H1 (cell line): Measurements from ENCODE around the gene OTC. TPM values are rescaled to one million over a fixed set of nuclear protein-coding genes. Genes with fewer than 3 reads are reported as not detected.

ENCODE experiments used
- CTCF ChIA-PET: fragments of 300-600 bp; sonication (Branson Sonifier 250); formaldehyde crosslinking; loops from one replicate; lab custom pipeline; 2021; ENCODE audit not compliant: partially characterized antibody; lab: Charles Lee
- POLR2A ChIA-PET: fragments of 300-600 bp; sonication (Branson Sonifier 250); formaldehyde crosslinking; loops from one replicate; lab custom pipeline; 2021; ENCODE audit warnings: inconsistent platforms; ENCODE audit not compliant: partially characterized antibody; lab: Charles Lee
- DNase-seq, 2 experiments: peaks; one replicate each; pipeline versions ENCODE4 v3.0.0 to v3.0.0-alpha.2; 2010 to 2022; ENCODE audit warnings: low spot score in 2 of 2, low read depth in 1 of 2, mixed read lengths in 1 of 2
- FAIRE-seq: peaks from 2 replicates; lab custom pipeline; 2011; peaks lifted over from hg19 to GRCh38; lab: Jason Lieb, UNC
- H2AFZ ChIP-seq: 2 replicates; pipeline ENCODE4 v1.8.1; 2012; ENCODE audit warnings: low read length, inconsistent platforms
- H2AK5ac ChIP-seq: 2 replicates; pipeline ENCODE4 v1.6.1; 2013; ENCODE audit warnings: low read depth, low read length
- H2BK120ac ChIP-seq: replicated peaks from 2 replicates; pipeline ENCODE3; 2013; ENCODE audit warnings: low read depth, low read length, inconsistent platforms
- H2BK12ac ChIP-seq: 2 replicates; pipeline ENCODE4 v1.6.1; 2013; ENCODE audit warnings: low read depth, low read length
- H2BK15ac ChIP-seq: 2 replicates; pipeline ENCODE4 v1.6.1; 2013; ENCODE audit warnings: low read length
- H2BK20ac ChIP-seq: 2 replicates; pipeline ENCODE4 v1.6.1; 2013; ENCODE audit warnings: low read length
- H2BK5ac ChIP-seq: 2 replicates; pipeline ENCODE4 v1.6.1; 2013; ENCODE audit warnings: low read depth, low read length
- H3K14ac ChIP-seq: 2 replicates; pipeline ENCODE4 v1.6.1; 2013; ENCODE audit warnings: inconsistent platforms; ENCODE audit not compliant: insufficient read length
- H3K18ac ChIP-seq: 2 replicates; pipeline ENCODE4 v1.6.1; 2013; ENCODE audit warnings: low read length; ENCODE audit errors: extremely low read depth
- H3K23ac ChIP-seq: 2 replicates; pipeline ENCODE4 v1.6.1; 2013; ENCODE audit warnings: inconsistent platforms; ENCODE audit not compliant: insufficient read length
- H3K23me2 ChIP-seq: 2 replicates; pipeline ENCODE4 v1.6.1; 2013; ENCODE audit warnings: low read depth, low read length
- H3K27ac ChIP-seq: 2 replicates; pipeline ENCODE4 v1.6.1; 2011; ENCODE audit warnings: low read depth, low read length, inconsistent platforms
- H3K27me3 ChIP-seq, 4 experiments: replicated peaks in 1 of 4; 1 replicate in 1 of 4; 2 replicates in 3 of 4; pipeline versions ENCODE4 v1.6.1 to v1.8.1; 2011 to 2013; ENCODE audit warnings: low read length in 3 of 4, mild to moderate bottlenecking in 3 of 4, inconsistent platforms in 2 of 4, mixed read lengths in 2 of 4, moderate library complexity in 1 of 4; ENCODE audit not compliant: control insufficient read depth in 3 of 4, insufficient read depth in 3 of 4; ENCODE audit errors: extremely low read depth in 1 of 4
- H3K36me3 ChIP-seq, 4 experiments: 2 replicates each; pipeline versions ENCODE4 v1.6.1 to v1.8.1; 2011 to 2013; ENCODE audit warnings: mild to moderate bottlenecking in 4 of 4, low read length in 3 of 4, moderate library complexity in 2 of 4, control low read depth in 1 of 4, inconsistent platforms in 1 of 4; ENCODE audit not compliant: insufficient read depth in 4 of 4, control insufficient read depth in 2 of 4
- H3K4ac ChIP-seq: replicated peaks from 2 replicates; pipeline ENCODE3; 2013; ENCODE audit warnings: low read length, low read depth, mixed read lengths, inconsistent platforms; ENCODE audit not compliant: insufficient read length
- H3K4me1 ChIP-seq, 4 experiments: replicated peaks in 1 of 4; 1 replicate in 1 of 4; 2 replicates in 3 of 4; pipeline versions ENCODE4 v1.6.1 to v1.8.1; 2011 to 2013; ENCODE audit warnings: low read length in 3 of 4, inconsistent platforms in 2 of 4, mixed read lengths in 1 of 4; ENCODE audit not compliant: insufficient read depth in 4 of 4, control insufficient read depth in 3 of 4
- H3K4me2 ChIP-seq, 2 experiments: 2 replicates each; pipeline versions ENCODE4 v1.6.1 to v1.8.1; 2011 to 2013; ENCODE audit warnings: low read depth in 2 of 2, low read length in 2 of 2, control low read depth in 1 of 2, inconsistent platforms in 1 of 2, mild to moderate bottlenecking in 1 of 2; ENCODE audit not compliant: insufficient read depth in 1 of 2
- H3K4me3 ChIP-seq, 4 experiments: fragments of 200-600, 300-600 bp in 1 of 4; sonication (generic), shearing (Covaris generic), sonication (Bioruptor Twin) in 1 of 4; 2 replicates each; pipeline versions ENCODE4 v1.5.1 to v1.8.1; 2011 to 2016; ENCODE audit warnings: low read length in 4 of 4, low read depth in 3 of 4, control low read depth in 2 of 4, inconsistent platforms in 2 of 4, mild to moderate bottlenecking in 2 of 4, mixed read lengths in 1 of 4, moderate library complexity in 1 of 4; ENCODE audit not compliant: insufficient read depth in 2 of 4; ENCODE audit errors: extremely low read depth in 1 of 4
- H3K56ac ChIP-seq: replicated peaks from 2 replicates; pipeline ENCODE3; 2013; ENCODE audit warnings: low read depth, mild to moderate bottlenecking, mixed read lengths, low read length, inconsistent platforms; ENCODE audit not compliant: insufficient read length
- H3K79me1 ChIP-seq: 2 replicates; pipeline ENCODE4 v1.6.1; 2013; ENCODE audit warnings: low read depth, low read length, control low read depth
- H3K79me2 ChIP-seq, 2 experiments: 2 replicates each; pipeline versions ENCODE4 v1.6.1 to v1.8.1; 2012 to 2013; ENCODE audit warnings: low read length in 2 of 2, mild to moderate bottlenecking in 2 of 2, inconsistent platforms in 1 of 2; ENCODE audit not compliant: insufficient read depth in 2 of 2, control insufficient read depth in 1 of 2
- H3K9ac ChIP-seq, 4 experiments: replicated peaks in 1 of 4; 1 replicate in 1 of 4; 2 replicates in 3 of 4; pipeline versions ENCODE4 v1.6.1 to v1.8.1; 2011 to 2013; ENCODE audit warnings: low read depth in 3 of 4, low read length in 3 of 4, control low read depth in 2 of 4, mild to moderate bottlenecking in 2 of 4, moderate library complexity in 2 of 4, inconsistent platforms in 1 of 4; ENCODE audit errors: extremely low read depth in 1 of 4
- H3K9me3 ChIP-seq, 2 experiments: 2 replicates each; pipeline versions ENCODE4 v1.6.1 to v1.8.1; 2012 to 2013; ENCODE audit warnings: mild to moderate bottlenecking in 2 of 2, moderate library complexity in 2 of 2, control low read depth in 1 of 2, inconsistent platforms in 1 of 2, low read depth in 1 of 2, low read length in 1 of 2, mixed read lengths in 1 of 2; ENCODE audit not compliant: insufficient read depth in 2 of 2
- H4K20me1 ChIP-seq, 2 experiments: replicated peaks in 1 of 2; 2 replicates each; pipeline versions ENCODE3 to v1.8.1; 2011 to 2013; ENCODE audit warnings: inconsistent platforms in 2 of 2, low read length in 2 of 2, mild to moderate bottlenecking in 1 of 2; ENCODE audit not compliant: insufficient read depth in 2 of 2, control insufficient read depth in 1 of 2
- H4K5ac ChIP-seq: 2 replicates; pipeline ENCODE4 v1.6.1; 2013; ENCODE audit warnings: low read length, low read depth, mixed read lengths, inconsistent platforms; ENCODE audit not compliant: insufficient read length
- H4K8ac ChIP-seq: 2 replicates; pipeline ENCODE4 v1.8.0; 2013; ENCODE audit warnings: mild to moderate bottlenecking, moderate library complexity, low read length, inconsistent platforms; ENCODE audit not compliant: insufficient read depth; ENCODE audit errors: extremely low read depth
- H4K91ac ChIP-seq: replicated peaks from 2 replicates; pipeline ENCODE3; 2013; ENCODE audit warnings: low read length, mixed read lengths, inconsistent platforms; ENCODE audit not compliant: insufficient read length
- BACH1 ChIP-seq: IDR thresholded peaks from 2 replicates; pipeline ENCODE4 v1.6.1; 2012; ENCODE audit warnings: low read length, improper control_type of control experiment
- BCL11A ChIP-seq, 2 experiments: IDR thresholded peaks; one replicate each; pipeline ENCODE4 v1.6.1; 2011; ENCODE audit warnings: low read depth in 2 of 2, low read length in 2 of 2, mild to moderate bottlenecking in 2 of 2
- CHD1 ChIP-seq: IDR thresholded peaks from 2 replicates; pipeline ENCODE4 v1.6.1; 2012; ENCODE audit warnings: low read depth, low read length, improper control_type of control experiment
- CHD2 ChIP-seq: IDR thresholded peaks from 2 replicates; pipeline ENCODE4 v1.6.1; 2012; ENCODE audit warnings: low read length, improper control_type of control experiment
- CTBP2 ChIP-seq: IDR thresholded peaks from 2 replicates; pipeline ENCODE4 v1.7.0; 2011; ENCODE audit warnings: borderline replicate concordance, mild to moderate bottlenecking, moderate library complexity, mixed read lengths, low read length; ENCODE audit not compliant: insufficient read depth, insufficient read length
- EGR1 ChIP-seq: IDR thresholded peaks from 2 replicates; pipeline ENCODE4 v1.6.1; 2011; ENCODE audit warnings: low read depth, low read length, borderline replicate concordance
- HDAC2 ChIP-seq, 2 experiments: fragments of 300-600 bp in 1 of 2; sonication (generic) in 1 of 2; IDR thresholded peaks; 2 replicates each; pipeline ENCODE4 v1.6.1; 2011 to 2012; ENCODE audit warnings: low read depth in 2 of 2, low read length in 2 of 2, mild to moderate bottlenecking in 2 of 2, moderate library complexity in 2 of 2, borderline replicate concordance in 1 of 2, inconsistent platforms in 1 of 2
- HDAC6 ChIP-seq: IDR thresholded peaks from one replicate; pipeline ENCODE4 v1.7.1; 2012; ENCODE audit warnings: low read depth, mild to moderate bottlenecking, inconsistent platforms, low read length, moderate library complexity
- JUN ChIP-seq: IDR thresholded peaks from 2 replicates; pipeline ENCODE4 v1.6.1; 2011; ENCODE audit warnings: low read depth, mild to moderate bottlenecking, improper control_type of control experiment, low read length
- NRF1 ChIP-seq: IDR thresholded peaks from 2 replicates; pipeline ENCODE4 v1.6.1; 2011; ENCODE audit warnings: mild to moderate bottlenecking, low read depth, low read length, improper control_type of control experiment
- PHF8 ChIP-seq: fragments of 200-600 bp; sonication (generic); conservative IDR thresholded peaks from 2 replicates; pipeline ENCODE4 v1.7.1; 2012; ENCODE audit warnings: low read depth, mild to moderate bottlenecking, inconsistent platforms, low read length, moderate library complexity
- POU5F1 ChIP-seq: IDR thresholded peaks from 2 replicates; pipeline ENCODE4 v1.6.1; 2011; ENCODE audit warnings: low read depth, mild to moderate bottlenecking, low read length, moderate library complexity
- SP2 ChIP-seq: IDR thresholded peaks from 2 replicates; pipeline ENCODE4 v1.6.1; 2012; ENCODE audit warnings: mild to moderate bottlenecking, low read length, inconsistent platforms
- SRF ChIP-seq: IDR thresholded peaks from 2 replicates; pipeline ENCODE4 v1.6.1; 2011; ENCODE audit warnings: mild to moderate bottlenecking, low read depth, low read length, moderate library complexity
- TAF1 ChIP-seq: IDR thresholded peaks from 2 replicates; pipeline ENCODE4 v1.6.1; 2011; ENCODE audit warnings: mild to moderate bottlenecking, low read depth, low read length
- ZNF274 ChIP-seq: IDR thresholded peaks from 2 replicates; pipeline ENCODE4 v1.7.0; 2012; ENCODE audit warnings: low read length, borderline replicate concordance; ENCODE audit errors: extremely low read depth
- WGBS, 2 experiments: shearing (Covaris generic) in 1 of 2; methylation state at CpG; one replicate each; pipeline versions ENCODE4 v1.1.6 to v1.1.7; 2013 to 2015; ENCODE audit warnings: low lambda C conversion rate in 2 of 2, mixed read lengths in 2 of 2, inconsistent platforms in 1 of 2, low coverage in 1 of 2, missing lambda C conversion rate in 1 of 2; ENCODE audit not compliant: insufficient replicate concordance in 2 of 2, insufficient coverage in 1 of 2, insufficient read length in 1 of 2; ENCODE audit errors: extremely low coverage in 1 of 2, missing lambda C conversion rate in 1 of 2; 5-methylcytosine and 5-hydroxymethylcytosine counted together
- polyA plus RNA-seq, 7 experiments: library from polyadenylated mRNA; depleted of rRNA in 3 of 7; stranded (reverse) in 5 of 7; unstranded in 2 of 7; fragments of >200 nt in 5 of 7; fragments of 200-250 nt in 2 of 7; gene quantifications; 1 replicate in 5 of 7; 2 replicates in 1 of 7; 4 replicates in 1 of 7; pipeline versions ENCODE4 v1.2.1 to v1.2.3, GENCODE V29; 2011 to 2013; ENCODE audit warnings: missing spikeins in 2 of 7, mixed read lengths in 2 of 7
- total RNA-seq: library from RNA; stranded (reverse); fragmentation: NEBNext Ultra II Directional; extraction: Animal tissue kit (Norgen Biotek cat#: 25700); gene quantifications from 2 replicates; pipeline ENCODE4 v1.2.1, GENCODE V29; 2021

Gene OTC
- total and polyA plus RNA-seq, 2 of the 8 experiments (the other 6 are each of a cell fraction or from before 2014, with no cell fraction given): not detected

DNA sequence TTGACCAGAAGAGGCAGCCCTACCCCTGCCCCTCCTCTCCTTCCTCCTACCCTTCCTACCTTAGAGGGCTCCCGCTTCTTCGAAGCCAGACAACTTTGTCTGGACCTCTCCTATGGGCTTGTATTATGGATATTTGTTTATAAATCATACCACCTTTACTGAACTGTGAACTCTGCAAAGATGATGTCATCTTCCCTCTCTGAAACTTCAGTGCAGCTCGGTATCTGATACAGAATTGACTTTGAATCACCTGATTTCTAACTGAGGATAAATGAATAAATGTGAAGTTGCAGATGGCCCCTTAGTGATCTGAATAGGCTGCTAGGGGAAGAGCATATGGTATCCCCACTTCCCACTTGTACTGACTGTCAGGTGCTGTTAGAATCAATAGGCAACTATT is 1.1 kb upstream of the OTC start:
- H3K9me3 ChIP-seq: no peaks in the 10 kb centered on the region
- no peak overlapping the region for H3K23ac ChIP-seq
- H2BK15ac ChIP-seq: no peak overlapping the region
- CTCF ChIA-PET: no interaction called here
- no peak overlapping the region for H3K4me3 ChIP-seq
- H2AFZ ChIP-seq: no peak overlapping the region
- POLR2A ChIA-PET: no interaction called here
- 90% methylated on average over 1 of the region's 3 CpGs; no CpG with 5 or more reads in 1 of the 2 experiments for WGBS, 2 experiments
- no peak overlapping the region for H2BK12ac ChIP-seq
- H3K9ac ChIP-seq: no peak overlapping the region
- no peak overlapping the region for H2BK120ac ChIP-seq
- H3K23me2 ChIP-seq: no peaks in the 10 kb centered on the region
- no peak overlapping the region for H2BK5ac ChIP-seq
- H2AK5ac ChIP-seq: no peak overlapping the region
- H3K4ac ChIP-seq: no peak overlapping the region
- no peak overlapping the region for H2BK20ac ChIP-seq
- H4K8ac ChIP-seq: no peak overlapping the region
- no peaks in the 10 kb centered on the region for H3K27me3 ChIP-seq
- FAIRE-seq: no peak
- no peak overlapping the region for H3K4me2 ChIP-seq
- H4K5ac ChIP-seq: no peak overlapping the region
- no peaks in the 10 kb centered on the region for H3K36me3 ChIP-seq
- no peaks in the 10 kb centered on the region for H4K20me1 ChIP-seq
- no peaks in the 10 kb centered on the region for H3K79me1 ChIP-seq
- no peaks in the 10 kb centered on the region for H3K79me2 ChIP-seq
- no peak overlapping the region for H3K18ac ChIP-seq
- no peak overlapping the region for H3K14ac ChIP-seq
- no peaks in the 10 kb centered on the region for H3K4me1 ChIP-seq
- H4K91ac ChIP-seq: no peak overlapping the region
- H3K27ac ChIP-seq: no peak overlapping the region
- DNase-seq: no peak
- no peak overlapping the region for H3K56ac ChIP-seq
- no peak for TF ChIP-seq JUN
- TF ChIP-seq NRF1: no peak
- TF ChIP-seq BCL11A (IDR thresholded peaks at IDR 0.05; ENCODE audit: low read depth in 2 of 2, low read length in 2 of 2): no peak
- TF ChIP-seq HDAC2 (IDR thresholded peaks at IDR 0.05; ENCODE audit: borderline replicate concordance in 1 of 2, low read depth in 2 of 2, low read length in 2 of 2): no peak
- no peak for TF ChIP-seq TAF1
- TF ChIP-seq PHF8: no peak
- no peak for TF ChIP-seq POU5F1
- TF ChIP-seq CHD2: no peak
- no peak for TF ChIP-seq ZNF274
- TF ChIP-seq SP2: no peak
- no peak for TF ChIP-seq CTBP2
- no peak for TF ChIP-seq BACH1
- TF ChIP-seq CHD1: no peak
- no peak for TF ChIP-seq HDAC6
- TF ChIP-seq SRF: no peak
- TF ChIP-seq EGR1: no peak
